IMR-90 (cell line): ENCODE data around the gene PPRC1. TPM values are rescaled to one million over a fixed set of nuclear protein-coding genes. Genes with fewer than 3 reads are reported as not detected.

Source experiments
- ATAC-seq: fragments of 200-7000 bp; cut with Tn5 transposase; 2 replicates; pipeline ENCODE4 v1.9.1; 2020; ENCODE audit warnings: low read depth, mild to moderate bottlenecking, moderate library complexity
- BruUV-seq: library from RNA; stranded (reverse); fragments of 400-500 nt; replicated peaks from 2 replicates; lab custom pipeline; 2021; lab: Mats Ljungman, UMichigan
- CTCF ChIA-PET: fragments of 300-600 bp; formaldehyde crosslinking; extraction: SDS; loops from one replicate; lab custom pipeline; 2021; ENCODE audit warnings: antibody characterized with exemption; lab: Yijun Ruan, JAX
- POLR2A ChIA-PET: fragments of 300-600 bp; sonication (Branson Sonifier 250); formaldehyde crosslinking; loops from one replicate; lab custom pipeline; 2022; ENCODE audit warnings: antibody characterized with exemption; ENCODE audit not compliant: unreplicated experiment; lab: Charles Lee
- DNase-seq: peaks from one replicate; pipeline ENCODE4 v3.0.0; 2013
- H2AFZ ChIP-seq: replicated peaks from 2 replicates; pipeline ENCODE3; 2013; ENCODE audit warnings: low read length, mild to moderate bottlenecking; ENCODE audit not compliant: poor library complexity
- H2AK5ac ChIP-seq: 2 replicates; pipeline ENCODE4 v1.6.1; 2013; ENCODE audit warnings: low read depth, low read length, inconsistent platforms
- H2AK9ac ChIP-seq: replicated peaks from 2 replicates; pipeline ENCODE3; 2013; ENCODE audit warnings: mild to moderate bottlenecking, low read depth, low read length, moderate library complexity; ENCODE audit not compliant: poor library complexity
- H2BK120ac ChIP-seq: 2 replicates; pipeline ENCODE4 v1.6.1; 2013; ENCODE audit warnings: low read depth, low read length, inconsistent platforms
- H2BK15ac ChIP-seq: 3 replicates; pipeline ENCODE4 v1.6.1; 2013; ENCODE audit warnings: low read depth, low read length, inconsistent platforms
- H2BK20ac ChIP-seq: 2 replicates; pipeline ENCODE4 v1.6.1; 2013; ENCODE audit warnings: low read depth, mild to moderate bottlenecking, inconsistent platforms, low read length, moderate library complexity
- H2BK5ac ChIP-seq: 2 replicates; pipeline ENCODE4 v1.6.1; 2013; ENCODE audit warnings: mild to moderate bottlenecking, low read depth, low read length, inconsistent platforms; ENCODE audit not compliant: poor library complexity, severe bottlenecking
- H3K14ac ChIP-seq: replicated peaks from 2 replicates; pipeline ENCODE4 v1.6.1; 2013; ENCODE audit warnings: low read depth, low read length, inconsistent platforms
- H3K18ac ChIP-seq: 2 replicates; pipeline ENCODE4 v1.6.1; 2013; ENCODE audit warnings: low read depth, low read length, control low read depth
- H3K23ac ChIP-seq: 2 replicates; pipeline ENCODE4 v1.6.1; 2013; ENCODE audit warnings: low read depth, low read length, inconsistent platforms
- H3K27ac ChIP-seq: 2 replicates; pipeline ENCODE4 v1.5.1; 2013; ENCODE audit warnings: mild to moderate bottlenecking, control low read depth, low read length; ENCODE audit not compliant: insufficient read depth
- H3K27me3 ChIP-seq: 2 replicates; pipeline ENCODE4 v1.6.1; 2013; ENCODE audit warnings: low read length; ENCODE audit not compliant: control insufficient read depth, insufficient read depth
- H3K36me3 ChIP-seq: 2 replicates; pipeline ENCODE4 v1.6.1; 2013; ENCODE audit warnings: low read length, mixed read lengths; ENCODE audit not compliant: control insufficient read depth, insufficient read depth
- H3K4ac ChIP-seq: 2 replicates; pipeline ENCODE4 v1.6.1; 2013; ENCODE audit warnings: low read depth, low read length, inconsistent platforms
- H3K4me1 ChIP-seq: 2 replicates; pipeline ENCODE4 v1.6.1; 2013; ENCODE audit warnings: low read length, mixed read lengths; ENCODE audit not compliant: control insufficient read depth, insufficient read depth
- H3K4me2 ChIP-seq: 2 replicates; pipeline ENCODE4 v1.6.1; 2013; ENCODE audit warnings: low read depth, mild to moderate bottlenecking, control low read depth, low read length, moderate library complexity
- H3K4me3 ChIP-seq: 2 replicates; pipeline ENCODE4 v1.5.1; 2013; ENCODE audit warnings: low read depth, mild to moderate bottlenecking, control low read depth, low read length, moderate library complexity; ENCODE audit not compliant: insufficient read depth
- H3K56ac ChIP-seq: 2 replicates; pipeline ENCODE4 v1.6.1; 2013; ENCODE audit warnings: low read length, inconsistent platforms; ENCODE audit not compliant: insufficient read depth; ENCODE audit errors: extremely low read depth
- H3K79me1 ChIP-seq, 2 experiments: 2 replicates each; pipeline ENCODE4 v1.6.1; 2013; ENCODE audit warnings: low read length in 2 of 2, inconsistent platforms in 1 of 2, low read depth in 1 of 2
- H3K9ac ChIP-seq: 2 replicates; pipeline ENCODE4 v1.6.1; 2013; ENCODE audit warnings: low read depth, low read length, control low read depth
- H3K9me1 ChIP-seq: 2 replicates; pipeline ENCODE4 v1.6.1; 2013; ENCODE audit warnings: low read length, inconsistent platforms; ENCODE audit not compliant: insufficient read depth
- H3K9me3 ChIP-seq: 2 replicates; pipeline ENCODE4 v1.6.1; 2013; ENCODE audit warnings: low read length; ENCODE audit not compliant: control insufficient read depth, insufficient read depth
- H4K20me1 ChIP-seq: 2 replicates; pipeline ENCODE4 v1.6.1; 2013; ENCODE audit warnings: low read length, inconsistent platforms; ENCODE audit not compliant: insufficient read depth
- H4K5ac ChIP-seq: 2 replicates; pipeline ENCODE4 v1.6.1; 2013; ENCODE audit warnings: mild to moderate bottlenecking, low read depth, low read length, control low read depth
- H4K8ac ChIP-seq, 2 experiments: 2 replicates each; pipeline ENCODE4 v1.6.1; 2013; ENCODE audit warnings: low read depth in 2 of 2, low read length in 2 of 2, control low read depth in 1 of 2, inconsistent platforms in 1 of 2
- H4K91ac ChIP-seq: 2 replicates; pipeline ENCODE4 v1.6.1; 2013; ENCODE audit warnings: low read depth, low read length, inconsistent platforms; ENCODE audit not compliant: insufficient read depth
- BHLHE40 ChIP-seq: fragments of 150-350 bp; IDR thresholded peaks from 2 replicates; pipeline ENCODE4 v1.6.1; 2016; ENCODE audit warnings: mild to moderate bottlenecking, low read depth, low read length
- CEBPB ChIP-seq: IDR thresholded peaks from 2 replicates; pipeline ENCODE4 v1.6.1; 2012; ENCODE audit warnings: low read depth, low read length, improper control_type of control experiment
- CHD1 ChIP-seq: IDR thresholded peaks from 2 replicates; pipeline ENCODE4 v1.6.1; 2012; ENCODE audit warnings: low read depth, low read length, improper control_type of control experiment
- CTCF ChIP-seq: conservative IDR thresholded peaks from 2 replicates; pipeline ENCODE4 v1.5.1; 2012; ENCODE audit warnings: mild to moderate bottlenecking, low read depth, low read length, improper control_type of control experiment
- ELK1 ChIP-seq: fragments of 150-350 bp; IDR thresholded peaks from 2 replicates; pipeline ENCODE4 v1.6.1; 2016; ENCODE audit warnings: low read depth, mild to moderate bottlenecking, low read length, moderate library complexity, borderline replicate concordance
- FOS ChIP-seq: fragments of 150-350 bp; IDR thresholded peaks from 2 replicates; pipeline ENCODE4 v1.6.1; 2016; ENCODE audit warnings: low read depth, low read length
- MAFK ChIP-seq: IDR thresholded peaks from 2 replicates; pipeline ENCODE4 v1.6.1; 2012; ENCODE audit warnings: low read depth, low read length, improper control_type of control experiment
- MAZ ChIP-seq: IDR thresholded peaks from 2 replicates; pipeline ENCODE4 v1.6.1; 2012; ENCODE audit warnings: low read depth, mild to moderate bottlenecking, low read length, improper control_type of control experiment, moderate library complexity, borderline replicate concordance
- MXI1 ChIP-seq: IDR thresholded peaks from 2 replicates; pipeline ENCODE4 v1.6.1; 2012; ENCODE audit warnings: low read depth, mild to moderate bottlenecking, low read length, moderate library complexity, borderline replicate concordance
- NFE2L2 ChIP-seq: fragments of 150-350 bp; IDR thresholded peaks from 2 replicates; pipeline ENCODE4 v1.6.1; 2016; ENCODE audit warnings: low read depth, mild to moderate bottlenecking, low read length
- POLR2A ChIP-seq: IDR thresholded peaks from 2 replicates; pipeline ENCODE4 v1.6.1; 2012; ENCODE audit warnings: mild to moderate bottlenecking, low read depth, low read length
- RAD21 ChIP-seq: IDR thresholded peaks from 2 replicates; pipeline ENCODE4 v1.6.1; 2012; ENCODE audit warnings: low read length, improper control_type of control experiment
- RCOR1 ChIP-seq: IDR thresholded peaks from 2 replicates; pipeline ENCODE4 v1.6.1; 2012; ENCODE audit warnings: mild to moderate bottlenecking, low read length, improper control_type of control experiment; ENCODE audit not compliant: insufficient replicate concordance
- RFX5 ChIP-seq: IDR thresholded peaks from 2 replicates; pipeline ENCODE4 v1.8.0; 2012; ENCODE audit warnings: low read depth, mild to moderate bottlenecking, low read length, moderate library complexity
- SMC3 ChIP-seq: fragments of 150-350 bp; IDR thresholded peaks from 2 replicates; pipeline ENCODE4 v1.6.1; 2016; ENCODE audit warnings: low read depth, mild to moderate bottlenecking, antibody characterized with exemption, low read length, moderate library complexity
- USF2 ChIP-seq: fragments of 150-350 bp; IDR thresholded peaks from 2 replicates; pipeline ENCODE4 v1.6.1; 2017; ENCODE audit warnings: mild to moderate bottlenecking, antibody characterized with exemption, low read length, low read depth
- WGBS, 2 experiments: methylation state at CpG; one replicate each; pipeline versions ENCODE4 v1.1.5 to v1.1.7; 2013; ENCODE audit warnings: missing lambda C conversion rate in 2 of 2; ENCODE audit not compliant: insufficient read length in 1 of 2; ENCODE audit errors: extremely low coverage in 2 of 2; 5-methylcytosine and 5-hydroxymethylcytosine counted together
- dilution Hi-C: fragments of 300-500 bp; cut with HindIII; formaldehyde crosslinking; loops from one replicate; pipeline ENCODE4 v1.14.3; 2018; ENCODE audit warnings: low sequenced_read_pairs; ENCODE audit not compliant: unreplicated experiment
- in situ Hi-C: fragments of 300-500 bp; cut with MboI; formaldehyde crosslinking; loops from 3 replicates; pipeline ENCODE4 v1.14.3; 2019; ENCODE audit warnings: low sequenced_read_pairs, inconsistent platforms, mixed read lengths
- intact Hi-C: fragments of 100-400 bp; cut with micrococcal nuclease; formaldehyde crosslinking; loops from 2 replicates; pipeline ENCODE4 v1.10.0; 2022
- polyA plus RNA-seq, 3 experiments: library from polyadenylated mRNA; depleted of rRNA; stranded (reverse); fragments of >200 nt; gene quantifications; 2 replicates each; pipeline ENCODE4 v1.2.3, GENCODE V29; 2012; ENCODE audit warnings: low replicate concordance in 1 of 3
- total RNA-seq: library from RNA; depleted of rRNA; stranded (reverse); fragments of >200 nt; gene quantifications from 2 replicates; pipeline ENCODE4 v1.2.3, GENCODE V29; 2012

The PPRC1 gene
- total and polyA plus RNA-seq, 2 of the 4 experiments (the other 2 are of a cell fraction), result 11.8 to 38.7 TPM

DNA sequence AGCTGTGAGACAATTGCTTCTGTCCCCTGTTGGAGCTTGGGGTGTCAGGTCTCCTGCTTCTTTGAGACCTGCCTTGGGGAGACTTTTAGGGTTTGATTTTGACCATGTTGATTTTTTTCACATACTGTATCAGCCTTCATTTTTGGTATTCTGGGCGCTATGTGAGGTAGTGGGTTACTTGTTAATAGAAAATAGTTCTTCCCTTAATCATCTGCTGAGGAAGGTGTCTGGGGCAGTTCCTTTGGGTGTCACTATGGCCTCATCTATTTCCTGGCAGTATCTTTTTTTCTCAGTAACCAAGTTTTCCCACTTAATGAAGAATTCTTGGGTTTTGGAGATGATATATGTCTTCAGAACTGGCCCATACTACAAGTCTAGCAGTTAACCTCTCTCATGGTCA, 14.7 kb downstream of the PPRC1 start:
- BruUV-seq, result no TSS peak
- no peak overlapping the region for H4K8ac ChIP-seq
- H2BK120ac ChIP-seq, result no peak overlapping the region
- in situ Hi-C loops, result no loop called here
- H2AFZ ChIP-seq, result no peak overlapping the region
- peaks cover 43% of the 10 kb centered on the region for H4K20me1 ChIP-seq
- intact Hi-C loops, result no loop called here
- CTCF ChIA-PET, result interaction anchor here (1.7 kb wide), 1 partner anchor 13 kb away, joined by 4 read pairs; no protein-coding TSS in a partner anchor
- no peak overlapping the region for H4K91ac ChIP-seq
- no peak overlapping the region for H2BK15ac ChIP-seq
- no peak overlapping the region for H2BK5ac ChIP-seq
- H3K18ac ChIP-seq, result no peak overlapping the region
- no peak overlapping the region for H3K56ac ChIP-seq
- H2AK5ac ChIP-seq, result no peak overlapping the region
- H3K23ac ChIP-seq, result no peak overlapping the region
- no peak overlapping the region for H3K4ac ChIP-seq
- no peak overlapping the region for H3K27ac ChIP-seq
- WGBS, 2 experiments, result no CpG with 5 or more reads among the region's 1 CpG
- peaks cover 10% of the 10 kb centered on the region; the same call in 1 of the 2 replicates for H3K9me1 ChIP-seq
- DNase-seq (no peak), ATAC-seq (no peak)
- POLR2A ChIA-PET, result no interaction called here
- dilution Hi-C loops, result no loop called here
- peaks cover 15 to 65% of the 10 kb centered on the region in 2 experiments for H3K79me1 ChIP-seq
- peaks cover 4% of the 10 kb centered on the region; the same call in 1 of the 2 replicates for H3K4me1 ChIP-seq
- no peak overlapping the region for H4K5ac ChIP-seq
- TF ChIP-seq MAZ, result no peak
- TF ChIP-seq SMC3, result no peak
- no peak for TF ChIP-seq NFE2L2
- no peak for TF ChIP-seq RAD21
- TF ChIP-seq RCOR1, result no peak
- no peak for TF ChIP-seq FOS
- no peak for TF ChIP-seq CHD1
- TF ChIP-seq BHLHE40, result no peak
- no peak for TF ChIP-seq CTCF
- TF ChIP-seq RFX5, result no peak
- TF ChIP-seq CEBPB, result no peak
- TF ChIP-seq ELK1, result no peak
- TF ChIP-seq MAFK, result no peak
- TF ChIP-seq USF2, result no peak
- TF ChIP-seq MXI1, result no peak
- no peak for TF ChIP-seq POLR2A
- no peak overlapping the region for H3K14ac ChIP-seq
- no peak overlapping the region for H3K4me2 ChIP-seq
- H3K9ac ChIP-seq, result no peak overlapping the region
- H3K27me3 ChIP-seq, result no peaks in the 10 kb centered on the region
- H3K9me3 ChIP-seq, result no peaks in the 10 kb centered on the region
- no peak overlapping the region for H3K4me3 ChIP-seq
- H2AK9ac ChIP-seq, result no peak overlapping the region
- no peak overlapping the region for H2BK20ac ChIP-seq
- peaks cover 52% of the 10 kb centered on the region for H3K36me3 ChIP-seq
